ENCODE results near the gene SVOP. TPM values are rescaled to one million over a fixed set of nuclear protein-coding genes. Genes with fewer than 3 reads are reported as not detected.

SVOP gene
- total and polyA plus RNA-seq, 4 donors: 0.10 TPM; not detected in 3

DNA sequence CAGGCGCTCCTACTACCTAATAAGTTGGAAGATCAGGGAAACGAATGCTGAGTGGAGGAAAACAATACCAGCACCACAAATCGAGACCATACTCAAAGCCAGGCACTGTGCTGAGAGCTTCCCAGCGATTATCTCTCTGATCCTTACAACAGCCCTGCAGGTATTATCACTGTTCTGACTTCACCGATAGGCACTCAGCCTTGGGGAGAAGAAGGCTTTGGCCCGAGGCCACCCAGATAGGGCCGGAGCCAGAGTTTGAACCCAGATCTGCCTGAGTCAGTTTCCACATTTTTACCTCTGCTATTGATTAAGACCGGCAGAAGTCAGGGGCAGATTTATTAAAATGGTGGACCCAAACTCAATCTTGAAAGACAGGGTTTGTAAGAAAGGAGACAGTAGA is 4.9 kb downstream of the SVOP start:
- WGBS: 72% methylated on average over 8 of the region's 8 CpGs
- no peaks in the 10 kb centered on the region for H3K27me3 ChIP-seq (ENCODE audit: control insufficient read depth in 4 of 4, insufficient read depth in 4 of 4, low read length in 3 of 4)

More for the DNA sequence above, 4.9 kb downstream of the SVOP start:
- no peak for DNase-seq (ENCODE audit: low spot score)
- Histone ChIP-seq H3K4me1 (ENCODE audit: control insufficient read depth in 4 of 4, insufficient read depth in 4 of 4, low read length in 3 of 4) (peaks cover 0 to 1% (median 0%) of the 10 kb centered on the region in 4 donors), H3K36me3 (ENCODE audit: control insufficient read depth in 4 of 4, insufficient read depth in 3 of 4, low read depth in 1 of 4, low read length in 3 of 4) (no peaks in the 10 kb centered on the region), H3K27ac (ENCODE audit: low read depth in 1 of 2, low read length in 2 of 2) (no peak overlapping the region), H3K9me3 (ENCODE audit: control insufficient read depth in 4 of 4, low read length in 3 of 4) (no peaks in the 10 kb centered on the region), H3K4me3 (ENCODE audit: low read depth in 1 of 3, low read length in 3 of 3) (no peak overlapping the region), H3K9ac (ENCODE audit: low read depth in 1 of 2, low read length in 2 of 2) (no peak overlapping the region)
- TF ChIP-seq NR2F2 (IDR thresholded peaks at IDR 0.05) (no peak), SP1 (IDR thresholded peaks at IDR 0.05) (no peak), RAD21 (IDR thresholded peaks at IDR 0.05) (no peak), EGR1 (IDR thresholded peaks at IDR 0.05; ENCODE audit: low read depth in 2 of 2) (no peak), YY1 (IDR thresholded peaks at IDR 0.05) (no peak), RXRA (IDR thresholded peaks at IDR 0.05) (no peak), HNF4A (conservative IDR thresholded peaks at IDR 0.05) (no peak), FOXA1 (IDR thresholded peaks at IDR 0.05) (no peak), FOXA2 (IDR thresholded peaks at IDR 0.05) (no peak), JUND (IDR thresholded peaks at IDR 0.05) (no peak), TAF1 (conservative IDR thresholded peaks at IDR 0.05) (no peak), HNF4G (IDR thresholded peaks at IDR 0.05) (no peak), GABPA (IDR thresholded peaks at IDR 0.05 in 1 of 2, conservative IDR thresholded peaks at IDR 0.05 in 1 of 2) (no peak)
- TF ChIP-seq, protein P1, sequence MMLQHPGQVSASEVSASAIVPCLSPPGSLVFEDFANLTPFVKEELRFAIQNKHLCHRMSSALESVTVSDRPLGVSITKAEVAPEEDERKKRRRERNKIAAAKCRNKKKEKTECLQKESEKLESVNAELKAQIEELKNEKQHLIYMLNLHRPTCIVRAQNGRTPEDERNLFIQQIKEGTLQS (IDR thresholded peaks at IDR 0.05): no peak
- TF ChIP-seq, protein P2, sequence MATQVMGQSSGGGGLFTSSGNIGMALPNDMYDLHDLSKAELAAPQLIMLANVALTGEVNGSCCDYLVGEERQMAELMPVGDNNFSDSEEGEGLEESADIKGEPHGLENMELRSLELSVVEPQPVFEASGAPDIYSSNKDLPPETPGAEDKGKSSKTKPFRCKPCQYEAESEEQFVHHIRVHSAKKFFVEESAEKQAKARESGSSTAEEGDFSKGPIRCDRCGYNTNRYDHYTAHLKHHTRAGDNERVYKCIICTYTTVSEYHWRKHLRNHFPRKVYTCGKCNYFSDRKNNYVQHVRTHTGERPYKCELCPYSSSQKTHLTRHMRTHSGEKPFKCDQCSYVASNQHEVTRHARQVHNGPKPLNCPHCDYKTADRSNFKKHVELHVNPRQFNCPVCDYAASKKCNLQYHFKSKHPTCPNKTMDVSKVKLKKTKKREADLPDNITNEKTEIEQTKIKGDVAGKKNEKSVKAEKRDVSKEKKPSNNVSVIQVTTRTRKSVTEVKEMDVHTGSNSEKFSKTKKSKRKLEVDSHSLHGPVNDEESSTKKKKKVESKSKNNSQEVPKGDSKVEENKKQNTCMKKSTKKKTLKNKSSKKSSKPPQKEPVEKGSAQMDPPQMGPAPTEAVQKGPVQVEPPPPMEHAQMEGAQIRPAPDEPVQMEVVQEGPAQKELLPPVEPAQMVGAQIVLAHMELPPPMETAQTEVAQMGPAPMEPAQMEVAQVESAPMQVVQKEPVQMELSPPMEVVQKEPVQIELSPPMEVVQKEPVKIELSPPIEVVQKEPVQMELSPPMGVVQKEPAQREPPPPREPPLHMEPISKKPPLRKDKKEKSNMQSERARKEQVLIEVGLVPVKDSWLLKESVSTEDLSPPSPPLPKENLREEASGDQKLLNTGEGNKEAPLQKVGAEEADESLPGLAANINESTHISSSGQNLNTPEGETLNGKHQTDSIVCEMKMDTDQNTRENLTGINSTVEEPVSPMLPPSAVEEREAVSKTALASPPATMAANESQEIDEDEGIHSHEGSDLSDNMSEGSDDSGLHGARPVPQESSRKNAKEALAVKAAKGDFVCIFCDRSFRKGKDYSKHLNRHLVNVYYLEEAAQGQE (IDR thresholded peaks at IDR 0.05): no peak
- TF ChIP-seq, protein P3, sequence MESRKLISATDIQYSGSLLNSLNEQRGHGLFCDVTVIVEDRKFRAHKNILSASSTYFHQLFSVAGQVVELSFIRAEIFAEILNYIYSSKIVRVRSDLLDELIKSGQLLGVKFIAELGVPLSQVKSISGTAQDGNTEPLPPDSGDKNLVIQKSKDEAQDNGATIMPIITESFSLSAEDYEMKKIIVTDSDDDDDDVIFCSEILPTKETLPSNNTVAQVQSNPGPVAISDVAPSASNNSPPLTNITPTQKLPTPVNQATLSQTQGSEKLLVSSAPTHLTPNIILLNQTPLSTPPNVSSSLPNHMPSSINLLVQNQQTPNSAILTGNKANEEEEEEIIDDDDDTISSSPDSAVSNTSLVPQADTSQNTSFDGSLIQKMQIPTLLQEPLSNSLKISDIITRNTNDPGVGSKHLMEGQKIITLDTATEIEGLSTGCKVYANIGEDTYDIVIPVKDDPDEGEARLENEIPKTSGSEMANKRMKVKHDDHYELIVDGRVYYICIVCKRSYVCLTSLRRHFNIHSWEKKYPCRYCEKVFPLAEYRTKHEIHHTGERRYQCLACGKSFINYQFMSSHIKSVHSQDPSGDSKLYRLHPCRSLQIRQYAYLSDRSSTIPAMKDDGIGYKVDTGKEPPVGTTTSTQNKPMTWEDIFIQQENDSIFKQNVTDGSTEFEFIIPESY (IDR thresholded peaks at IDR 0.05): no peak
- TF ChIP-seq, protein P4, sequence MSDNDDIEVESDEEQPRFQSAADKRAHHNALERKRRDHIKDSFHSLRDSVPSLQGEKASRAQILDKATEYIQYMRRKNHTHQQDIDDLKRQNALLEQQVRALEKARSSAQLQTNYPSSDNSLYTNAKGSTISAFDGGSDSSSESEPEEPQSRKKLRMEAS (IDR thresholded peaks at IDR 0.05): no peak
- TF ChIP-seq, protein P5, sequence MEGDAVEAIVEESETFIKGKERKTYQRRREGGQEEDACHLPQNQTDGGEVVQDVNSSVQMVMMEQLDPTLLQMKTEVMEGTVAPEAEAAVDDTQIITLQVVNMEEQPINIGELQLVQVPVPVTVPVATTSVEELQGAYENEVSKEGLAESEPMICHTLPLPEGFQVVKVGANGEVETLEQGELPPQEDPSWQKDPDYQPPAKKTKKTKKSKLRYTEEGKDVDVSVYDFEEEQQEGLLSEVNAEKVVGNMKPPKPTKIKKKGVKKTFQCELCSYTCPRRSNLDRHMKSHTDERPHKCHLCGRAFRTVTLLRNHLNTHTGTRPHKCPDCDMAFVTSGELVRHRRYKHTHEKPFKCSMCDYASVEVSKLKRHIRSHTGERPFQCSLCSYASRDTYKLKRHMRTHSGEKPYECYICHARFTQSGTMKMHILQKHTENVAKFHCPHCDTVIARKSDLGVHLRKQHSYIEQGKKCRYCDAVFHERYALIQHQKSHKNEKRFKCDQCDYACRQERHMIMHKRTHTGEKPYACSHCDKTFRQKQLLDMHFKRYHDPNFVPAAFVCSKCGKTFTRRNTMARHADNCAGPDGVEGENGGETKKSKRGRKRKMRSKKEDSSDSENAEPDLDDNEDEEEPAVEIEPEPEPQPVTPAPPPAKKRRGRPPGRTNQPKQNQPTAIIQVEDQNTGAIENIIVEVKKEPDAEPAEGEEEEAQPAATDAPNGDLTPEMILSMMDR (IDR thresholded peaks at IDR 0.05; ENCODE audit: low read depth, low read length, missing input control): no peak
